Adrenal gland (tissue), 5 donors: ENCODE data around the gene GUCY2C.

Source experiments
- POLR2A ChIP-seq, 2 donors: fragments of 450-650 bp; IDR thresholded peaks; one replicate each; pipeline ENCODE4 v1.6.1; 2017; ENCODE audit warnings: antibody characterized with exemption in 2 of 2, mild to moderate bottlenecking in 2 of 2, moderate library complexity in 1 of 2
- TF ChIP-seq, protein P1 (sequence below), 6 experiments: fragments of 450-650 bp in 4 of 6; fragments of 200-600 bp in 2 of 6; sonication (generic) in 1 of 6; IDR thresholded peaks; 1 replicate in 5 of 6; 2 replicates in 1 of 6; pipeline versions ENCODE4 v1.5.1 to v1.8.0; 2016 to 2021; ENCODE audit warnings: antibody characterized with exemption in 6 of 6, mild to moderate bottlenecking in 2 of 6, moderate library complexity in 1 of 6
- donor health status: DM: no; HTN: no; CAD: no.

- no peak for TF ChIP-seq POLR2A (IDR thresholded peaks at IDR 0.05)
- TF ChIP-seq, protein P1, sequence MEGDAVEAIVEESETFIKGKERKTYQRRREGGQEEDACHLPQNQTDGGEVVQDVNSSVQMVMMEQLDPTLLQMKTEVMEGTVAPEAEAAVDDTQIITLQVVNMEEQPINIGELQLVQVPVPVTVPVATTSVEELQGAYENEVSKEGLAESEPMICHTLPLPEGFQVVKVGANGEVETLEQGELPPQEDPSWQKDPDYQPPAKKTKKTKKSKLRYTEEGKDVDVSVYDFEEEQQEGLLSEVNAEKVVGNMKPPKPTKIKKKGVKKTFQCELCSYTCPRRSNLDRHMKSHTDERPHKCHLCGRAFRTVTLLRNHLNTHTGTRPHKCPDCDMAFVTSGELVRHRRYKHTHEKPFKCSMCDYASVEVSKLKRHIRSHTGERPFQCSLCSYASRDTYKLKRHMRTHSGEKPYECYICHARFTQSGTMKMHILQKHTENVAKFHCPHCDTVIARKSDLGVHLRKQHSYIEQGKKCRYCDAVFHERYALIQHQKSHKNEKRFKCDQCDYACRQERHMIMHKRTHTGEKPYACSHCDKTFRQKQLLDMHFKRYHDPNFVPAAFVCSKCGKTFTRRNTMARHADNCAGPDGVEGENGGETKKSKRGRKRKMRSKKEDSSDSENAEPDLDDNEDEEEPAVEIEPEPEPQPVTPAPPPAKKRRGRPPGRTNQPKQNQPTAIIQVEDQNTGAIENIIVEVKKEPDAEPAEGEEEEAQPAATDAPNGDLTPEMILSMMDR (IDR thresholded peaks at IDR 0.05) = no peak
Measured at GRCh38 chr12:14612250-14612649, 84.1 kb downstream of the GUCY2C start.
